Measurements from ENCODE around the gene FOXA3.
A peak's percentile ranks its signal among the peaks of the same experiment; 100 is the strongest.

Gene FOXA3

DNA sequence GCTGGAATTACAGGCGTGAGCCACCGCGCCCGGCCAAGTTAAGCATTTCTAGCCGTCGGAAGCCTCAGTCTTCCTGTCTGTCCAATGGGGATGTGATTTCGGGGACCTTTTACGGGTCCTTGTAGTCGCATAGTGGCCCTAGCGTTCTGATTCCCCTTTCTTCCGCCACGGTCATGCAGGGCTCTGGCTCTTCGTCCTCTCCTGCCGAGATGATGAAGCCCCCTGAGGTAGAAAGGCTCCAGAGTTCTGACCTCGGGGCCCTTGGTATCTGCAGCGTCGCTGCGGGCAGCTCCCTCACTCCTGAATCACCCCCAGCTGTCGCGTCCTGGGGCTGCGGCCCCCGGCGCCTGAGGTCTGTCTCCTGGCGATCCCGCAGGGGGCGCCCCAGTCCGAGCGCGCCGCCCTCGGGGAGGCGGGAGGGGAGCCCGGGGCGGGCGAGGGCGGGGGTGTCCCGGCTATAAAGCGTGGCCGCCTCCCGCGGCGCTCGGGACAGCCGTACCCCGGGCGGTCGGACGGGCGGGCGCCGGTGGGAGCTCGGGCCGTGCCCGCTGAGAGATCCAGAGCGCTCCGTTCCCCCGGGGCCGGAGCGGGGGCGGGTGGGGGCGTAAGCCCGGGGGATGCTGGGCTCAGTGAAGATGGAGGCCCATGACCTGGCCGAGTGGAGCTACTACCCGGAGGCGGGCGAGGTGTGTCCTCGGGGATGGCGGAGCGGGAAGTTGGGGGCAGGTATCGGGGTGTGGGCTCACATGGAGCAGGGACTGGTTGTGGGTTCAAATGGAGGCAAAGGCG lies at the start of gene FOXA3:
FOXA3 (plus strand) TSS at position 487 of the 789 bp plus-strand sequence; CDS start at position 618, 131 bp downstream.
- peak; percentile 89 for DNase-seq (ENCODE audit: low spot score)

DNA sequence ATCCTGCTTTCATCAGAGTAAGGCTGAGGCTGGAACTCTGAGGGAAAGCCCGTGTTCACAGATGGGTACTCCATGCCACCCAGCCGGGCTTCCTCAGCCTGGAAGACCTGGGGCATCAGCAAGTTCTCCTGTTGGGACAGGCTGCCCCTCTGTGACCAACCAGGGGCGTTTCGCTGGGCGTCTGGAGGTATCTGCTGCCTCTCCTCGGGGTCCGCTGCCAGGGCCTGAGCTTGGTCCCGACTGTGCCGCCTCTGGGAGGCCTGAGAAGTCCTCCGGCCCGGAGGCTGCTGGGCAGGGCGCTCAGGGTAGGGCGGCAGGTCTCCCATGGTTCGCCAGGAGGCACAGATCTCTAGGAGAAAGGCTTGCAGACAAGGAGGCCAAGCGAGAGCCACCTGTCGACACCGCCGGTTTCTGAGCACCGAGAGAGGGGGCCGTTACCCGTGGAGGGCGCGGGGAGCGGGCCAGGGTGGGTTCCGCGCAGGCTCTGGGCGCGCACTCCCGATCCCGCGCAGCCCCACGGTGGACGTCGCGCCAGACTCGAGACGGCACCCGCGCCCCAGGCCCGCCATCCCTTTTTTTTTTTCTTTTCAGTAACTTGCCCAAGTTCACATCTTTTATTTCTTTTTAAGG lies 49.2 kb upstream of the FOXA3 start, which contains the start of gene RSPH6A:
RSPH6A (minus strand) TSS at position 458 of the 630 bp plus-strand sequence; CDS start at position 326, 132 bp downstream.
- DNase-seq (ENCODE audit: low spot score), result no peak

GRCh38 chr19:45815481-45816216 lies 48.5 kb upstream of the FOXA3 start:
- no peak for DNase-seq (ENCODE audit: low spot score)

DNA sequence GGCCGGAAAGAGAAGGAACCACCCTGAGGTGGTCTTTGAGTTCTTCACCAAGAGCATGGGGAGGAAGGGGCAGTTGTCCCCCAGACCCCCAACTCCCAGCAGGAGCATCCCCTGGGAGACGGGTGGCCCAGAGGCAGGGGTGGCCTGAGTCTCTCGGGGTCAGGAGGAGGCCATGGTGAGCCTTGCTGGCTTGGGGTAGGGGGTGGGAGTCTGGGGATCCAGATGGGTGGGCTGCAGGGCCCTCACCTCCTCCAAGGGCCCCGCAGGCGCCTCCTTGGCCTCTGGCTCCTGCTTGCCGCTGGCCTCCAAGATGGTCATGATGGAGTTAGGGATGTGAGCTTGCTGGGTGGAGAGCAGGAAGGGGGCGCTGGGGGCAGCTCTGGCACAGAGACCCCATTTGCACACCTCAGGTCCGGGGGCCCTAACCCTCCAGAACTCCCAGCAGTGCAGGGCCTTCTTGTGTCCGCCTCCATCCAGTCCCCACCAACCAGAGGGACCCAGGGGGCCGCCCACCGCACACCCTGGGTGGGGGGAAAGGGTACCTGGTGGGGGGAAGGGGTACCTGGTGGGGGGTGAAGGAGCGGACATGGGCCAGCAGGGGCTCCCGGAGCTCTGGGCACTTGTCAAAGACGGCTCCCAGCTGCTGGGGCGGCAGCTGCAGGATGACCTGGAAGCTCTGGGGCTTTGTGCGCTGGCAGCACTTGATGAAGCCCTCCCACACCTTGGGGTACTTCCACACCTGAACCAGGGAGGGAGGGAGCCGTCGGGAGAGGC lies 47.7 kb upstream of the FOXA3 start:
- no peak for DNase-seq (ENCODE audit: low spot score)

- peak; percentile 98 for DNase-seq (ENCODE audit: low spot score)
Measured at GRCh38 chr19:45817010-45817724, 47.0 kb upstream of the FOXA3 start.

GRCh38 chr19:45817725-45818301 lies 46.3 kb upstream of the FOXA3 start:
- DNase-seq (ENCODE audit: low spot score), result no peak

GRCh38 chr19:45819769-45820168 lies 44.4 kb upstream of the FOXA3 start:
- no peak for DNase-seq (ENCODE audit: low spot score)

- no peak for DNase-seq (ENCODE audit: low spot score)
Measured at GRCh38 chr19:45820413-45821102, 43.6 kb upstream of the FOXA3 start.

GRCh38 chr19:45821103-45821521 lies 43.0 kb upstream of the FOXA3 start:
- DNase-seq (ENCODE audit: low spot score), result no peak

DNA sequence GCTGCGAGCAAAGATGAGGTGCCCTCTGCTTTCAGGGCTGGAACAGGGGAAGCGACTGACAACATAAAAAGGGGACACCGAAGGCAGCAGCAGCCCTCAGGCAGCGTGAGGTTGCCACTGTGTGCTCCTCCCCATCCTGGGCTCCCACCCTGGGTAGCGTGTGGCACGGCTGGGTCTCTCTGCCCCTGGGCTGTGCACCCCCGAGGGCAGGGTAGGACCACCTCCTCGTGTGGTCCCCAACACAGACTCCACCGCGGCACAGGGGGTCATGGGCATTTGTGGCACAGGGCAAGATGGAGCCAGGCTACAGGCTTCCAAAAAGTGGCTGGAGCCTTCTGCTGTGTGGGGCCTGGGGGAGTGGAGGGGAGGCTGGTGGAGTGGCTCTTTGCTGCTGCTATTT lies 42.6 kb upstream of the FOXA3 start:
- DNase-seq (ENCODE audit: low spot score), result no peak

DNA sequence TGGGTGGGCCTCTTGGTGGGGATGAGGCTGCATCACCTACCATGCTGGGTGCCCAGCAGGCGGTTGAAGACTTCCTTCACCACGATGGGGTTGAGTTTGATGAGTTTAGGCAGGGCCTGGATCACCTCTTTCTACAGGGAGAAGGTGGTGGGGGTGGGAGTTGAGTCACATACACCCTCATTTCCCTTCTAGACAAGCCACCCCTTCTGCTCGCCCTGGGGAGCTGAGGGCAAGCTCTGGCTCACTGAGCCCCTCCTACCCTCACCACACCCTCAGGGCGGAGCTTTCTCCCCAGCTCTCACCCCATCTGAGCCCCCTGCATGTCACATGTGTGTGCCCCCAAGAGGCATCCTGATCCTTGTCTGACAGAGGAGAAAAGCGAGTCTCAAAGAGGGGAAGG lies 41.4 kb upstream of the FOXA3 start:
- DNase-seq (ENCODE audit: low spot score), result no peak

DNA sequence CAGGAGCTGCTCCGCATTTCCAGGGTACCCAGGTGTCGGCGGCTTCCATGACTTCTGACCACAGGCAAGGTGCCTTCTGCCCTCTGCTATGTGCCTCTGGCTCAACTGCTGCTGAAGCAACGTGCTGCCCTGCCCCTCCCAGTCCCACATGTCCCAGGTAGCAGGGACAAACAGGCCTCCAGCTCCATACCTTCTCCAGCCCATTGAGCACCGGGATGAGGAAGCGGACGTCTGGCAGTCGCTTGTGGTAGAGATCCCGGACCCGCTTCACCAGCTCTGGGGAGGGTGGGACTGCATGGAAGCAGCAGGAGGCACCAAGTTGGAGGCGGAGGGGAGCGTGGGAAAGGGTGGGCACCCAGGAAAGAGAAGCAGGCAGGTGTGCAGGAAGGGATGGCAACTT lies 40.9 kb upstream of the FOXA3 start:
- DNase-seq (ENCODE audit: low spot score), result no peak

GRCh38 chr19:45824041-45824471 lies 40.1 kb upstream of the FOXA3 start:
- DNase-seq (ENCODE audit: low spot score), result no peak

DNA sequence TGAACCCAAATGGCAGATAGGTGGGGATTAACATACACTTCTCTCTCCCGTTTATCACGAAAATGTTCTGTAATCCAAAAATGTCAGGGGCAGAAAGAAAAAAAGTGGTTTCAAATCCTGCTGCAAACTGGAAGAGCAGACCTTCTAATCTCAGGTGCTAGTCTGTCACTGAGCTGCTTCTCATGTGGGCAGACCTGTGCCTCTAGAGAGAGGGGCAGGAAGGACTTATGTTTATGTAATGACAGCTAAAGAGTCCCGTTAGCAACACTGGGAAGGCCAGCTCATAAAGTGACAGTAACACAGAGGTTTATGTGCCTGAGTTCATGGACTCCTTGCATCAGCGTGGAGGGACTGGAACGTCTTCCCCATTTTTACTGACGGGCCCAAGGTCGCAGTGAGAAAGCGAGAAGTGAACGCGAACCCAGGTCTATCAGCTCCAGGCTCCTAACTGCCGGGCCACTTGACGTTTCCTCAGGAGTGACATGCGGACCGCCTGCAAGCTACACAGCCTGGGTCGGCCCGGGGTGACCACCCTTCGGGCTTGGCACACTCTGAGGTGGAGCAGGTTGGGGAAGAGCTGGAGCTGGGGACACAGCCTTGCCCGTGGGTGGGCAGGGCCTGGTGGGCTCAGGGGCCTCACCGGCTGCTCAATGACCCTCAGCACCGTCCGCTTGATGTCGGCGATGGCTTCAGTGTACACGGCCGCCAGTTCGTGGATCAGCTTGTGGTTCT lies 39.4 kb upstream of the FOXA3 start:
- DNase-seq (ENCODE audit: low spot score), result no peak

DNA sequence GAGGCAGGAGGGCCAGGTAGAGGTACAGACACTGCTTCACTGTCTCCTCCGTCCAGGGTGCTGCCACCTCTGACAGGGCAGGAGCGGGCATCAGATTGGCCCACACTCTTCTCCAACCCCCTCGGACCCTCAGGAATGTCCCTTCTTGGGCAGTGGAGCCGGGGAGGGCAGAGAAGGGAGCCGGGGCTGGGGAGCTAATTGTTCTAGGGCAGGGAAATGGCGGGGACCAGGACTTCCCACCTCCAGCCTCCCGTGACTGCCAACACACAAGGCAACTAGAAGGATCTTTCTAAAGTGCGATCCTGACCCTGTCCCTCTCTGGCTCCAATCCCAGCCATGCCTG lies 38.9 kb upstream of the FOXA3 start:
- no peak for DNase-seq (ENCODE audit: low spot score)

DNA sequence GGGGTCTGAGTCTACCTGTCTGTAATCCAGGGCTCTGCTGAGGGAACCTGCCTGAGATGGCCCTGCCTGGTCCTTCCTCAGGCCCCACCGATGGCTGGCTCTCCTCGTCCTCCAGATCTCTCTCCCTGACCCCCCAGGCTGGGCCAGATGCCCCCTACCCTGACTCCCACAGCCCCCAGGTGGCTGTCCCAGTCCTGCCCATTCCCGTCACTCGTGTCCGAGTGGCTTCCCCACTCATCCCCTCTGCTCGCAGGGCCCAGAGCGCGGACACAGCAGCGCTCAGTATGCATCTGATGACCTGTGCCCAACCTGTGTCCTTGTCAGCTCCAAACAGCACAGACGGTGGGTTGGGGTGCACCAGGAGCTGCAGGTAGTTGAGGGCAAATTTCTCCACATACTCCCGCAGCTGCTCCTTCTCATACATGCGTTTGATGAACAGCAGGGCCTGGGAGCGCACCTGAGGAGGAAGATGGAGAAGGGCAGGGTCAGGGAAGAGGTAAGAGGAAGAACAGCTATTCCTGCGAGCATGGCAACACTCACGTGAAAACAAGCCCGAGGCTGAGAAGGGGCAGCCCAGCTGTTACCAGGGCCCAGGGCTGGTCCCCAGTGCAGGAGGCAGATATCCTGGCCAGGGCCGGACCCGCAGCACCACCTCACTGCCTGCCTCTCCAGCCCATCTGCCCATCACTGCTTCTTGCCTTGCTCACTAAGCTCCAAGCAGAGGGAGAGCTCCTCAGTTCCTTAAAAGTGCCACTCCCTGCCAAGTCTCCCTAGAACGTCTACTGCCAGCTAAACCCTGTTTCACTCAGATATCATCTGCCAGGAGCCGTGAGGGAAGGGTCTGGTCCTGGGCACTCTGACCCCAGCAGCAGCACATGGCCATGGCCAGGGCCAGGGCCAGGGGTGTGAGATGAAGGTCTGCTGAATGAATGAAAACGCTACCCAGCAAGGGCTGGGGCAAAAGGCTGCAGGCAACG lies 37.9 kb upstream of the FOXA3 start:
- DNase-seq (ENCODE audit: low spot score), result no peak

DNA sequence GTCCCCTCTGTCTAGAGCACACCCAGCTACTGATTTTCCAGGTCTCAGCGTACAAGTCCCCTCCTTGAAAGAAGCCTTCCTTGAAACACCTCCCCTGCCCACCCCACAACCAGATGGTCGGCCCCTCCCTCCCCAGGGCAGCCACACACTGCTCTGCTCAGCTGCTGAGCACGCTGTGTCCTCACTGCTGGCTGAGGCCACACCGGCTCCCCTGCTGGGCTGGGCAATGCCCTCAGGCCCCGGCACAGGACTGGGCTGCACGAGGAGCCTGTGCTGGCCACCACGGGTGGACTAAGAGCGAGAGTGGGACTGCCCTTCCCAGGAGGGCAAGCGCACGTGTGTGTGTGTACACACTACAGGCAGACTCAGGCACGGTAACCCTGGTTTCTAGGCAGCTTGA lies 37.2 kb upstream of the FOXA3 start:
- DNase-seq (ENCODE audit: low spot score), result no peak

DNA sequence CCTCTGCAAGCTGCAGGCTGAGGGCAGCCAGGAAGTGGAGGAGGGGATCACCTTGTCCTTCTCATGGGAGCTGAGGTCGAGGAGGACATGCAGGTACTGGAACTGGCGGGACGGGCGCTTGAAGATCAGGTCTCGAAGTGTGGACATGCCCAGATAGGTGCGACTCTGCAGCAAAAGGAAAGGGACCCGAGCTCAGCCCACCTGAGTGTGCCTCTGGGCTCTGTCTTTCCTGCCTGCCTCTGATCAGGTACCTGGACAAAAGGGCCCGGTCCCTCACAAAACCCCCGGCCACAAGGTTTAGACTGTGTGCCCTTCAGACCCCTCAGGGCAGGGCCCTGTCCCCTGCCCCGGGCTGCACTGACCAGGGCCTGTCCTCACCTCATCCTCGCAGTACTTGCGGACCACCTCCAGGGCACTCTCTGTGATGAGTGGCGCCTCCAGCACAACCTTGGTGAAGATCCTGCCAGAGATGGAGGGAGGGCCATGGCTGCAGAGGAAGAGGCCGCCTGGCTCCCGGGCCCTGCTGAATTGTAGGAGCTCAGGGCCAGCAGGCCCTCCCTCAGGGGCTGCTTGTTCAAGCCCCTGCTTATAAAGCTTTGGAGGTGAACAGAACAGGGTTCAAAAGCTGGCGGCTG lies 36.5 kb upstream of the FOXA3 start:
- DNase-seq (ENCODE audit: low spot score), result no peak
